GM19043 (cell line): ENCODE results near the gene SSU72.
"Not testable (repeated sequence)": the region's sequence is repeated elsewhere in the genome, so short reads cannot be mapped to it uniquely, and the experiment has no call there.

Experiments
- ATAC-seq: cut with Tn5 transposase; IDR thresholded peaks from one replicate; pipeline ENCODE4 v1.9.1; 2021; ENCODE audit warnings: low read depth; ENCODE audit not compliant: unreplicated experiment

Gene SSU72

GRCh38 chr1:1533894-1534291, 40.8 kb downstream of the SSU72 start:
- not testable (repeated sequence) for ATAC-seq

- not testable (repeated sequence) for ATAC-seq
Observed at GRCh38 chr1:1533176-1533893, 41.3 kb downstream of the SSU72 start.

GRCh38 chr1:1531947-1532346, 42.7 kb downstream of the SSU72 start:
- no peak for ATAC-seq

DNA sequence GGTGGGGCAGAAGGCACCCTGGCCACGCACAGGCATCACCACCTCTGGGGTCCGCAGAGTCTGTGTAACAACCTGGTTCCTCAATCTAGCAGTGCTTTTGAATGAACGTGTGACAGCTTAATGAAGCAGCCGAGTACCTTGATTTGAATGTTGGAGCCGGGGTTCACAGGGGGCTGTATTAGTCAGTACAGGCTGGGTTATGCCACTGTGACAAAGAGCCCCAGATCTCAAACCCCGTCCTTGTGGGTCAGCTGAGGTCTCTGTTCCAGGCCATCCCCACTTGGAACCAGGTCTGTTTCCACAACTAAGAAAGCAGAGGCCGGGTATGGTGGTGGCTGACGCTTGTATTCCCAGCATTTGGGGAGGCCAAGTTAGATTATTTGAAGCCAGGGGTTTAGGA, 44.7 kb downstream of the SSU72 start:
- ATAC-seq: no peak

DNA sequence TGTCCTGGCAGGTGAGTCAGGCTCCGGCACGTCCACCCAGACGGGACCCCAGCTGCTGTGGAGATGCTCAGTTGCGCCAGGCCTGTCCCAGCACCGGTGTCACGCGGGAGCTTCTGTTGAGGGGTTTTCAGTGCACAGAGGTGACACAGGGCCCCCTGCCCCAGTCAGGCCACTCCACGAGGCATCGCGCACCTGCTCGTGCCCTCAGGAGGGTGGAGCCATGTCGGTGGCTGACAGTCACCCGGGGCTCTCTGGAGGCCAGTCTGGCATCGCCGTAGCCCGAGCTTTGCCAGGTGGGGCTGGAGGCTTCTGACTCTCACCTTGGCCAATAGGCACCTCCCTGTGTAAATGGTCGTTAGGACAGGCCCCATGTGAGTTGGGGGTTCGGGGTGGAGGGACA, 45.3 kb downstream of the SSU72 start:
- no peak for ATAC-seq

- no peak for ATAC-seq
Observed at GRCh38 chr1:1528301-1529267, 46.1 kb downstream of the SSU72 start.

GRCh38 chr1:1527092-1527816, 47.4 kb downstream of the SSU72 start:
- no peak for ATAC-seq

- not testable (repeated sequence) for ATAC-seq
Observed at GRCh38 chr1:1526476-1526875, 48.2 kb downstream of the SSU72 start.

DNA sequence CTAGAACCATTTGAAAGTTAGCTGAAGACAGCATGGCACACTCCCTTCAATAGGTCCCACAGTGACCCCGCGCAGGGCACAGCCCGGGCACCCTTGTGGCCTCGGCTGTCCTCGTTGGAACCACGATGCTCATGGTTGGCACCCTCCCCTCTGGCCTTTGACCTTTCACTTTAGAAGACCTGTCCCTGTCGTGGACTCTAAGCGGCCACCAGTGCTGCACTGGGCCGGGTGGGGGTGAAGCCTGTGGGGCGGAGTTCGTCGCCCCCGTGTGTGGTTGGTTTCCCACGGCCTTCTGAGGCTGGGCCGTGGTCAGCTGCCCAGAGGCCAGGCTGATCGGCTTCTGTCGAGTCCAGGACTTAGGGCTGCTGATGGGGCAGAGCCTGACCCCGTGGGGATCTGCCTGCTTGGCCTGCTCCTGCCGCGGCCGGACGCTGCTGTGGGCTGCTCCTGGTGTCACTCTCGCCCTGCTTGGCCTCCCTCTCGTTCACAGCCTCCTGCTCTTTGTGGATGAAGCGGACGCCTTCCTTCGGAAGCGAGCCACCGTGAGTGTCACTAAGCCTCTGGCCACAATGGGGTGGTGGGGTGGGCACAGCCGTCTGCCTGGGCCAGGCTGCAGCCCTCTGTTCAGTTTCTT, 49.8 kb downstream of the SSU72 start:
- ATAC-seq: not testable (repeated sequence)

- ATAC-seq: not testable (repeated sequence)
Observed at GRCh38 chr1:1523651-1524050, 51.0 kb downstream of the SSU72 start.

DNA sequence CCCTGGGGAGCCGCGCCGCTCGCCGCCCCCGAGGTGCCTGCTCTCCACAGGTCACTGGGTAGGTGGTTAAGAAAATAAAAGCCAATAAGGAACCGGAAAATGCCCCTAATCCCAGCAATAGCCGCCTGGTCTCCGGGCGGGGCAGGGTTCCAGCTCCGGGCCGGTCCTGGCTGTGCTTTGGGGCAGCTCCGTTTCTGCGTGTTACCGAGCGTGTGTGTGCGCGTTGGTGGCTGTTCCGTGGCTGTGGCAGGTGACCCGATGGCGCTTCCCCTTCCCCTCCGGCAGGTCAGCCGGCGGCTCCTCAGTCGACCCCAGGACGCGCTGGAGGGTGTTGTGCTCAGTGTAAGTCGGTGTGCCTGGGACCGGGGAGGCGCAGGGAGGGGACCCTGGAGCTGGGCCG, 51.4 kb downstream of the SSU72 start:
- not testable (repeated sequence) for ATAC-seq

GRCh38 chr1:1522536-1522935, 52.1 kb downstream of the SSU72 start:
- not testable (repeated sequence) for ATAC-seq

DNA sequence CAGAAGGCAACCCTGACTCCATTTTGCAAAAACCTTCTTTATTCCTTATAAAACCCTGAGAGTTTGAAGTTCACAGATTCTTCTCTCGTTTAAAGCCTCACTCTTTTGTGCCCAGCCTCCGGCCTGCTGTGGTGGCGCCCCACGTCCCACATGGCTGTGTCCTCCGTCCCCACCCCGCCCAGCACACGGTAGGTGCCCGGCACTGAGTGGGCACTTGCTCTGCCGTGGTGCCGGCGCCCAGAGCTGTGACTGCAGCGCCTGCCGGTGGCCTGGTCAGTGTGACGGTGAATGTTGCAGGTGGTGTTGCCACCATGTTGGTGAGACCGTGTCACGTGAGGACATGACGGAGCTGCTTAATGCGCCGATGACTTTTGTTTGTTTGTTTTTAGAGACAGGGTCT, 53.3 kb downstream of the SSU72 start:
- ATAC-seq: no peak

- not testable (repeated sequence) for ATAC-seq
Observed at GRCh38 chr1:1519805-1520505, 54.7 kb downstream of the SSU72 start.

- ATAC-seq: not testable (repeated sequence)
Observed at GRCh38 chr1:1518621-1519007, 56.0 kb downstream of the SSU72 start.

GRCh38 chr1:1517973-1518620, 56.6 kb downstream of the SSU72 start:
- no peak for ATAC-seq

DNA sequence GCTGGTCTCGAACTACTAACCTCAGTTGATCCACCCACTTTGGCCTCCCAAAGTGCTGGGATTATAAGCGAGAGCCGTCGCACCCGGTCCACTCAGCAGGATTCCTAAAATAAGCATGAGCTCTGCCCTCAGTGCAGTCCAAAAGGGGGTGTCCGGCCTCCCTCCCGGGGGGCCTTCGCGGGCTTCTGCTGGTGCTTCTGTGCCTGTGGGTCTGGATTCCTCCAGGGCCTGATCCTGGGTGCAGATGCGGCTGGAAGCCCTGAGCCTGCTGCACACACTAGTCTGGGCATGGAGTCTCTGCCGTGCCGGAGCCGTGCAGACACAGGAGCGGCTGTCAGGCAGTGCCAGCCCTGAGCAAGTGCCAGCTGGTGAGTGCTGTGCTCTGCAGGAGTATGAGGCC, 57.7 kb downstream of the SSU72 start:
- ATAC-seq: not testable (repeated sequence)

DNA sequence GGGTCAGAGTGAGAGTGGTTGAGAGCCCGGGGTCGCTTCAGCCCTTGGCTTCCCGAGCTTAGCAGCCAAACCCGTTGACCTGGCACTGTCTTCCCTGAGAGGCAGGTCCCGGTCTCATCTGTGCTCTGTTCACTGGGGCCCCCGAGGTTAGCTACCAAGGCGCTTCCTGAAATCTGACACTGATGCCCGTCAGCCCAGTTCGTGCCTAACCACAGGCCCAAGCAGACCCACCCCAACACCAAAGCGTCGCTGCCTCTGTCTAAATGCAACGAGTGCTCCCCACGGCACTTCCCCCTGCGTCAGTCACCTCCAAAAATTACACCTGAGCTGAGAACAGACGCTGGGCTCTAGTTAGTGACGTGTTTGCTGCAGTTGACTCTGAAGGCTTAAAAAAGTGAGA, 60.3 kb downstream of the SSU72 start:
- ATAC-seq: not testable (repeated sequence)

DNA sequence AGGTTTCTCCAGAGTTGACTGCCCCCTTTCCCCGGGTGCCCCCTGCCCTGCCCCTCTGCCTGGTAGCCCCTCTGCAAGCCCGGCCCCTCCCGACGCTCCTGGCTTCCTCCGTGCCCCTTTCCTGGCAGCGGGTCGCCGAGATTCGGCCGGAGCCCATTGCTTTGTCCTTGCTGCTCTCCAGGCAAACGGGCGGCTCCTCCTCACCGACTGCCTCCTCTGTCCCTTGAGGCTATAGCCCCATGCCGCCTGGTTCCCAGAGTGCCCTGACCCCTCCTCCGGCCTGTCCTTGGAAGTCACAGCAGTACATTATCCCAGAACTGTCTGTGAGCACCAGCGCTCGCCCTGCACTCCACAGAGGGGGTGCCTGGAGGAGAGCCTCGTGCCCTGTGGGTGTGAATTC, 61.0 kb downstream of the SSU72 start:
- ATAC-seq: not testable (repeated sequence)
